HG03280 (cell line): ENCODE results near the gene EGLN2.
A peak's percentile ranks its signal among the peaks of the same experiment; 100 is the strongest.
"Not testable (repeated sequence)": the region's sequence is repeated elsewhere in the genome, so short reads cannot be mapped to it uniquely, and the experiment has no call there.

Experiments used
- ATAC-seq: cut with Tn5 transposase; IDR thresholded peaks from one replicate; pipeline ENCODE4 v1.9.1; 2021; ENCODE audit warnings: mild to moderate bottlenecking, moderate library complexity; ENCODE audit not compliant: unreplicated experiment

Gene EGLN2

GRCh38 chr19:40776364-40776763 is 22.6 kb upstream of the EGLN2 start:
- ATAC-seq = no peak

GRCh38 chr19:40776932-40777644 is 21.9 kb upstream of the EGLN2 start:
- peak; percentile 61 for ATAC-seq

- ATAC-seq = no peak
Measured at GRCh38 chr19:40777645-40777936, 21.4 kb upstream of the EGLN2 start.

GRCh38 chr19:40777937-40778705 is 20.9 kb upstream of the EGLN2 start, which contains the start of gene RAB4B:
Gene RAB4B (plus strand): TSS chr19:40778247. CDS start chr19:40778376, 129 bp downstream.
- peak; percentile 70 for ATAC-seq

- ATAC-seq = no peak
Measured at GRCh38 chr19:40778706-40779284, 20.2 kb upstream of the EGLN2 start.

GRCh38 chr19:40780582-40780981 is 18.4 kb upstream of the EGLN2 start:
- no peak for ATAC-seq

- no peak for ATAC-seq
Measured at GRCh38 chr19:40781140-40781539, 17.9 kb upstream of the EGLN2 start.

GRCh38 chr19:40783711-40784110 is 15.3 kb upstream of the EGLN2 start:
- no peak for ATAC-seq

- ATAC-seq = not testable (repeated sequence)
Measured at GRCh38 chr19:40784146-40784545, 14.8 kb upstream of the EGLN2 start.

GRCh38 chr19:40785526-40785925 is 13.5 kb upstream of the EGLN2 start:
- ATAC-seq = no peak

GRCh38 chr19:40786060-40787037 is 12.6 kb upstream of the EGLN2 start:
- no peak for ATAC-seq

GRCh38 chr19:40791349-40791748 is 7.6 kb upstream of the EGLN2 start:
- no peak for ATAC-seq

GRCh38 chr19:40791996-40792395 is 7.0 kb upstream of the EGLN2 start:
- no peak for ATAC-seq

GRCh38 chr19:40797166-40797962 is 1.6 kb upstream of the EGLN2 start:
- ATAC-seq = no peak

- ATAC-seq = peak; percentile 23
Measured at GRCh38 chr19:40797963-40798682, 868 bp upstream of the EGLN2 start.

GRCh38 chr19:40799558-40800338 is 757 bp downstream of the EGLN2 start:
- ATAC-seq = no peak

GRCh38 chr19:40800339-40800996 is 1.5 kb downstream of the EGLN2 start:
- ATAC-seq = no peak

- ATAC-seq = no peak
Measured at GRCh38 chr19:40800997-40801377, 2.0 kb downstream of the EGLN2 start.
